ENCODE results near the gene JAG1.

JAG1 gene

GRCh38 chr20:10667560-10668167, 6.1 kb downstream of the JAG1 start:
- no peak for DNase-seq

DNA sequence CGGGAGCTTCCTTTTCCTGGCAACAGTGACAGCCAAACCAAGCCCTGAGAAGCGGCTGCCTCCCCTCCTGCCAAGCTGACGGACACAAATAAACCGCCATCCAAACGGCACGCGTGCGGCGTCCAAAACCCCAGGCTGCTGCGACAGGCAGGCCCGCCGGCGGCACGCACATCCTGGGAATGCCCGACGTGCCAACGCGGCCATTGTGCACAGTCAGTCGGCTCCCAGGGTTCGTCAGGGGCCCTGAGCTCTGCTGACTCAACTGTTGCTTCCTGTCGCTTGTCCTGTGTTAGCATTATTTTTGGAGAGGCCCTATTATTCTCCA, 6.8 kb downstream of the JAG1 start:
- DNase-seq = no peak

DNA sequence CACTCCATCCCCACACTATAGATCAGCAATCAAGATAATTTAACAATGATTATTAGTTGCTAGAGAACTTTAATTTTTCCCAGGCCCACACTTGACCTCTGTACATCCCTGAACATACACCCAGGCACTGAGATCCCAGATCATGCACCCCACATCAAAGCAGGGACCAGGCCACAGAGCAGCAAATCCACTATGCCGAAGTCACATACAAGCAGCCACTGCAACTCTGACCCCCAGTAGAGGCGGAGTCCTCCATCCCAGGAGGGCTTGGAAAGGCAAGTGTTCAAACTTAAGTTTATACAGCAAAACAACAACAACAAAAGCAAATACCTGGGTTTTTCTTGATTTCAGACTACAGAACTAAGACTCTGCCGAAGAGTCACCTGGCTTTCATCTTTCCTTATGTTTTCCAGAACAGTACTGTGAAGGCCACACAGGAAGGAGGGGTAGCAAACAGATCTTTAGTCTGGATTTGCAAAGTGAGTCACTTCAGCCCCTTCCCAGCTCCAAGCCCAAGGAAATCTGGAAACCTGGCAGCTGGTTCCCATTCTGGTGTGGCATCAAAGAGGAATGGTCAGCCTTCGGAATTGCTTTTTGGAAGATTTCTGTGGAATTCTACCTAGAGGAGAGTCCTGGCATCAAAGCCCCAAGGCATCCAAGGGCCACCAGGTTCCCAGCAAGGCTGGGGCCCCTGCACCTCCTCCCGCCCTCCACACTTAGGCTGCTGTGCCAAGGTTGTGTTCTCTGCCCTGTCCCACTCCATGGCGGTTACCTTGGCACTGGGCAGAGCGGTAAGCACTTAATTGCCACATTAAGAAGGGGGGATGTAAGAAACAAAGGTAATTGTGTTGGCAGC, 7.3 kb downstream of the JAG1 start:
- no peak for DNase-seq

DNA sequence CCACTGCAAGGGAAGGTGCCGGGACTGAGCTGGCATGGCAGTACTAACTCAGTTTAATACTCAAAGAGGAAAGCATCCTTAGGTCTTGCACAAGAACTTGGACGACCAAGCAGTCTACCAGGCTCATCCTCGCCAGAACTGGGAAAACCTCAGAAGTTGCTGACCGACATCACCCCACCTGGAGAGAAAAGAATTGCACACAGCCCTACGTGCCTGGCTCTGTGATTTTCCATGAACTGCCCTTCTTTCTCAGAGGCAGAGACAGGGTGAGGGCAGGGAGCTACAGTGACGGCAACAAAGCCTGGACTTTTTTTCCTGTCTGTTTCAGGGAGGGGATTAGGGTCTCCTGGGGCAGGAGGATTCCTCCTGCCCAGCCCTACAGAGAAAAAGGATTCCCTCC, 8.0 kb downstream of the JAG1 start:
- no peak for DNase-seq

GRCh38 chr20:10665027-10665561, 8.7 kb downstream of the JAG1 start:
- no peak for DNase-seq

- no peak for DNase-seq
Observed at GRCh38 chr20:10663756-10664155, 10.0 kb downstream of the JAG1 start.

DNA sequence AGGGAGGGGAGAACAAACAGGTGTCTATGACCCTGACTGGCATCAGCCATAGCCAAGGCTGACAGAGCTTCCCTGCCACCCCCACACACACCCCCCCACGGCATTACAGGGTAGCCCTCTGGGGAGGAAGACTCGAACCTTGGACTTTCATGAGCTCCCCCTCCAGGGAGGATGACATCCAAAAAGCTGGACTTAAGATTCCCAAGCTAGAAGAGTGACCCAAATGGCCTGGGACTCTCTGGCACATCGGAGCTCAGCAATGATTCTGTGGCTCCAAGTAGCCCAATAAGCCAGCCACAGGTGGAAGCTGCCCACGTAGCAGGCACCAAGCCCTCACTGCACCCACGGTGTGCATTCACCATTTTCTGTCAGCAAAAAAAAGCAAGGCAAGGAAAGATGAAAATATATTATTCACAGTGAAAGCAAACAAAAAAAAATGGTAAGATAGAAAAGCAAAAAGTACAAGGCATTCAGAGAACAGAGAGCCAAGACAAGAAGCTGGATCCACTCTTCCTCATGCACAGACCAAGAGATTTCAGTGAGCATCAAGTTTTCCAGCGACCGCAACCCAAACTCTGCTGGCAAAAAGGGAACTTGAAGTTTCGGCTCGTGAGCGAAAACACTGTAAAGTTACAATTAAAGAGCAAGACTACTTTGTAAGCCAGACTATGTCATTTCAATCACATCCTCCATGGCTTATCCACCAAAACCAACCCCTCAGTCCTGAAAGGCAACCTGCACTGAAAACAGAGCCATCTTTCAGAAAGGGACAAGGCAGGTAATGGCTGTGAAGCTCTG, 10.9 kb downstream of the JAG1 start:
- DNase-seq = no peak

DNA sequence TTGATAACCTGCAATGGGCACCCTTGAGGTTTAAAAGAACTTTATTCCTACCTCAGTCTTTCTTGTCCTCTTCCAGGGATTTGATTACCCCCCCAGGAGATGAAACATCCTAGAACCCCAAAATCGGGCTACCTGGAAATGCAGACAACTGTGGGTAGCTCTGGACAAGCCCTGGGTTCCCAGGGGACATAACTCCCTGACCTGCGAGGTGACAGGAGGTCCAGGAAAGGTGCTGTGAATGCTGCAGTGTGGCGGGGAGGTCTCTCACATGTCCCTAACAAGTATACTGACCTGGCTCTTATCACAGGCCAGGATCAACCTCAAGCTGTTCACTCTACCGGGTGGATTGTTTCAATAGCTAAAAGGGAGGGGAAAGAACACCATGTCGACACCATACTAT, 11.6 kb downstream of the JAG1 start:
- DNase-seq = no peak

- DNase-seq = no peak
Observed at GRCh38 chr20:10661261-10661660, 12.5 kb downstream of the JAG1 start.

DNA sequence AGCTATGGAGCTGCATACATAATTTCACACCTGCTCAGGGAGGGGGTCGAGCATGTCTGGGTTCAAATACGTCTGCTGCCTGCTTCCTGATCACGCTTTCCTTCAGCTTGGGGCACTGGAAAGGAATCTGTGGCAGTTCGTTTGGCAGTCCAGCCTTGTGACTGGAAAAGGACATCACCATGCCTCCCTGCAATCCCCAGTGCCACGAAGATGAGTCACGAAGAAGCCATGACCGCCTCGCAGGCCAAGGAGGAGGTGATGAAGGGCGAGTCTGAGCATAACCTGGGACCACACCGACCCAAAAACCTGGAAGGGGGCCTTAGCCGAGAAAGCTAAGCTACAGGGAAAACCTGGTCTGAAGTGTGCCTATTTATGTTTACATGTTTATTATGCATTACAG, 13.1 kb downstream of the JAG1 start:
- no peak for DNase-seq

- no peak for DNase-seq
Observed at GRCh38 chr20:10659651-10660601, 13.9 kb downstream of the JAG1 start.

GRCh38 chr20:10658876-10659632, 14.7 kb downstream of the JAG1 start:
- no peak for DNase-seq

GRCh38 chr20:10658051-10658823, 15.6 kb downstream of the JAG1 start:
- no peak for DNase-seq

DNA sequence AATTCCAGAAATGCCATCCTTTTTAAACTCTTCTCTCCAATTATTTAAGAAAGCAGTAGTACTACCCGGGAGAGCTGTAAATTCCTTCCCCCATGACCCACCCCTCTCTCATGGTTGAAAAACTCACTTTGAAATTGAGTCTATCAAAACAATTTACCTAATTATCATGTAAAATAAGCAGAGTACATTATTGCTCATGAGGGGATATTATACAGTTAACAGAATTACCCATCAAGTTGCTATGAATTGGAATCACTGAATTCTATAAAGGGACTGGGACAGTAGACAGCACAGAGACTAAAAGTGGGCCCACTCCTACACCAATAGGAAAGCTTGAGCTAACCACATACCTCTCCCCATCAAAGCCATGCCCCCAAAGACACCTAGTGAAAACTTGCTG, 16.3 kb downstream of the JAG1 start:
- no peak for DNase-seq

- DNase-seq = no peak
Observed at GRCh38 chr20:10655720-10656669, 17.8 kb downstream of the JAG1 start.

DNA sequence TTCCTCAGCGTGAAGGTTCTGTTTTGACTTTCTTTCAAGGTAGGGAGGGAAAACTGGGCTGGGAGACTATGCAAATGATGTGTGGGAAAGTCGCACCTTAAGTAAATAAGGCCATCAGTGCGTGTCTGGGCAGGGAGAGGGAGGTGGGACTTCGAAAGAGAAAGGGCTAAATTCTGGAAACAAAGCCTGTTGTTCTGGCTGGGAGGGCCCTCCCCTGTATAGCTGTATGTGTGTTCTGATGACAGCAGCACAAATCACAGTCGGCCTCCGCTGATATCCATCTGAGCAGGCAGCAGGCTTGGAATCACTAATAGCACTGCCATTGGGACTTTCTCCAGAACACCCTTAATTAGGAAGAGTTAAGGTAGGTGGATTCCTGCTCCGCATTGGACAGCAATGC, 19.2 kb downstream of the JAG1 start:
- DNase-seq = no peak

DNA sequence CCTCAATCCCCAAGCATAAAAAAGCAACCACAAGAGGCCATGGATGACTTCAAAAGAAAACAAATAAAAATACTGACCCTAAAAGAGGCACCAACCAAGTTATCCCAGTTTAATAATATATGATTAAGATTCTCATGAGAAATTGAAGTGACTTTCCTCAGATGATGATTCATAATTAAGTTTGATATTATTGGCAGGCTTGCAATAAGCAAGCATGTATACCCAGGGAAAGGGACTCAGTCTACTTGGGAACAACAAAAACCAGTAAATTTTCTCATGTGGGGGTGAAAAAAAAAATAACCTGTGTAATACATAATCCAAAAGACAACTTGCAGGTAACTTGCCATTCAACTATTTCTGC, 19.6 kb downstream of the JAG1 start:
- DNase-seq = no peak

GRCh38 chr20:10653599-10654249, 20.1 kb downstream of the JAG1 start:
- no peak for DNase-seq

- DNase-seq = no peak
Observed at GRCh38 chr20:10652660-10653261, 21.0 kb downstream of the JAG1 start.

All from activated CD4-positive, alpha-beta T cell treated with anti-CD3 and anti-CD28 coated beads, Interleukin-2, amount 50 U/mL, for 1 hour (primary cell).